Fibroblast of pulmonary artery (primary cell): ENCODE results near the gene TMBIM1.

Experiments
- DNase-seq: peaks from one replicate; pipeline ENCODE4 v3.0.0-alpha.2; 2010; ENCODE audit warnings: low read depth
- H3K4me3 ChIP-seq: replicated peaks from 2 replicates; pipeline ENCODE4 v1.5.1; 2011; ENCODE audit warnings: low read depth, mild to moderate bottlenecking, control low read depth, low read length, moderate library complexity
- TF ChIP-seq, protein P1 (sequence below): IDR thresholded peaks from 2 replicates; pipeline ENCODE4 v1.5.1; 2011; ENCODE audit warnings: mild to moderate bottlenecking, control low read depth, low read length, inconsistent platforms; ENCODE audit errors: missing control alignments

Gene TMBIM1

DNA sequence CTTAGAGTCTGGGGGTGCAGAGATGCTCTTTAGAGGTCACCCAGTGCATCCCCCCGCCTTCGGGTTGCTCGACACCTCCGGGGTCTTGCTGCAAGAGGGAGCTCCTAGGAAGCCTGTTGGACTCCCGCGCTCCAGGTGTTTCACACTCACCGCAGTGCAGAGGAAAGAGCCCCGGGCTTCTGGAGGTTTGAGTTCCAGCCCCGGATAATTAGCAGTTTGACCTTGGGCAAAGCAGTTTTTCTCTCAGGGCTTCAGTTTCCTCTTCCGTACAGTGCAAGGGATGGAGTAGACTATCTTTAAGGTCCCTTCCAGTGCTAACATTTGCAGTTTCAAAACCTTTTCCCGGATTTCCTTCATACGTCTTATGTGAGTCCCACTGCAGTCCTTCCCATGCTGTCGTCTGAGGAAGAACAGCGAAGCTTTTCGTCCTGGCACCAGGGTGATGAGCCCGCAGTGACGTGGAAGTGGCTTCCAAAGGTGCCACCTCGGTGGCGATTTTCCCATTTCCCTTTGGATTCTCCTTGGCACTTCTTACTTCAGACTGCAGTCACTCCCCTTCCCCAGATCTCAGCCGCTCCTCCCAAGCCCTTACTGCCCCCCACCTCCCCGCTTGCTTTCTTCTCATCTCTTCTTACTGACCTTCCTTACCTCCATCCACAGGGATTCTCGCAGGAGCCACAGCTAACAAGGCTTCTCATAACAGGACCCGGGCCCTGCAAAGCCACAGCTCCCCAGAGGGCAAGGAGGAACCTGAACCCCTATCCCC, 21.4 kb downstream of the TMBIM1 start:
- TF ChIP-seq, protein P1, sequence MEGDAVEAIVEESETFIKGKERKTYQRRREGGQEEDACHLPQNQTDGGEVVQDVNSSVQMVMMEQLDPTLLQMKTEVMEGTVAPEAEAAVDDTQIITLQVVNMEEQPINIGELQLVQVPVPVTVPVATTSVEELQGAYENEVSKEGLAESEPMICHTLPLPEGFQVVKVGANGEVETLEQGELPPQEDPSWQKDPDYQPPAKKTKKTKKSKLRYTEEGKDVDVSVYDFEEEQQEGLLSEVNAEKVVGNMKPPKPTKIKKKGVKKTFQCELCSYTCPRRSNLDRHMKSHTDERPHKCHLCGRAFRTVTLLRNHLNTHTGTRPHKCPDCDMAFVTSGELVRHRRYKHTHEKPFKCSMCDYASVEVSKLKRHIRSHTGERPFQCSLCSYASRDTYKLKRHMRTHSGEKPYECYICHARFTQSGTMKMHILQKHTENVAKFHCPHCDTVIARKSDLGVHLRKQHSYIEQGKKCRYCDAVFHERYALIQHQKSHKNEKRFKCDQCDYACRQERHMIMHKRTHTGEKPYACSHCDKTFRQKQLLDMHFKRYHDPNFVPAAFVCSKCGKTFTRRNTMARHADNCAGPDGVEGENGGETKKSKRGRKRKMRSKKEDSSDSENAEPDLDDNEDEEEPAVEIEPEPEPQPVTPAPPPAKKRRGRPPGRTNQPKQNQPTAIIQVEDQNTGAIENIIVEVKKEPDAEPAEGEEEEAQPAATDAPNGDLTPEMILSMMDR = no peak
- H3K4me3 ChIP-seq = peak overlapping the region; percentile 97
- no peak for DNase-seq

DNA sequence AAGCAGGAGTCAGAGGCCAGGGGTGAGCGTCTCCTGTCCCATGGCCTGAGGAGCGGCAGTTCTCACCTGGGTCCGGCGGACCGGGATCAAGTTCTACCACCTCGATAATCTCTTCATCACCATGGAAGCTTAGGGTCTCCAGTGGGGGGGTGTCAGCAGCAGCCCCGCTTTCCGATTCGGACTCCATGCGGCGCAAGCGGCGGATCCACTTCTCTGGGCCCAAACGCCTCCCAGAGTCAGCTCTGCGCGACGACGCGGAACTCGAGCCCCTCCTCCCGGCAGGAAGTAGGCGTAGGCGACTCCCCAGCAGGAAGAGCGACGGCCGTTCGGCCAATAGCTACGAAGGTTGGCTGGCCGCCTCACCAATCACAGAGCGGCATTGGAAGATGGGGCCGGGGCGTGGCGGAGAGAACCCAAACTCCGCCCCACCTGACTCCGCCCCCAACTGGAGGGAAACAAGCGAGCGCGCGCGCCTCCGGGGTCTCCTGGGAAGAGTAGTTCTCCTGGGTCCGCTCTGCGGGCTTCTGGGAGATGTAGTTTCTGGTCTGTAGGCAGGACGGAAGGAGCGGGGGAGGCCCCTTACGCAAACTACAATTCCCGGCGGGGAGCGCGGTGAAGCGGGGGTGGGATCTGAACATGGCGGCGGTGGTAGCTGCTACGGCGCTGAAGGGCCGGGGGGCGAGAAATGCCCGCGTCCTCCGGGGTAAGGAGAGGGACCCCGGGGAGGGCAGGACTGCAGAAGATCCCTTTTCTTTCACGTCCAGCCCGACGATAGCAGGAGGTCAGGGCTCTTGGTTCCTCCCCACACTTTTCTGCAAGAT, 22.2 kb downstream of the TMBIM1 start, which contains the start of the genes AAMP and PNKD:
Gene AAMP (minus strand): TSS at position 238 of the 821 bp plus-strand sequence. CDS start 51 bp downstream, at position 187.
Gene PNKD (plus strand): TSS at position 620 of the 821 bp plus-strand sequence. CDS start 17 bp downstream, at position 637.
- H3K4me3 ChIP-seq = peak within 1 kb of the TSS; percentile 97
- DNase-seq = peak; percentile 100
- TF ChIP-seq, protein P1 = no peak

DNA sequence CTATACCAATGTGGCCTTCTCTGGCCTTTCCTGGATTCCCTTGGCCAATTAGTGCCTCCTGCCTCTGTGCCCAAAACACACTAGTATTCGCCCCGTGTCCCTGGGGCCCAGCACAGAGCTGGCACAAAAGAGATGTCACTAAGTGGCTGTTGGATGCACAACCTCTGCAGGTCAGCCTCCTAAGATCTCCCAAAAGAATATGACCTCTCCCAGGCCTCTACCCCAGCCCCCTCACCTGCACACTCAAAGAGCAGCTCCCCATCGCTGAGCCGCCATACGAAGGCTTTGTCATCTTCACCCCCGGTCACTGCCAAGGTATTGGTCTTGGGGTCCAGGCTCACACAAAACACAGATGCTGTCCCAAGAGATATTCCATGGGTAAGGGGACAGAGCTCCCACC, 25.0 kb downstream of the TMBIM1 start:
- TF ChIP-seq, protein P1 = no peak
- H3K4me3 ChIP-seq = no peak overlapping the region
- DNase-seq = no peak

- DNase-seq = no peak
- TF ChIP-seq, protein P1 = no peak
- no peak overlapping the region for H3K4me3 ChIP-seq
These were observed 25.9 kb downstream of the TMBIM1 start for GRCh38 chr2:218266316-218266979.

DNA sequence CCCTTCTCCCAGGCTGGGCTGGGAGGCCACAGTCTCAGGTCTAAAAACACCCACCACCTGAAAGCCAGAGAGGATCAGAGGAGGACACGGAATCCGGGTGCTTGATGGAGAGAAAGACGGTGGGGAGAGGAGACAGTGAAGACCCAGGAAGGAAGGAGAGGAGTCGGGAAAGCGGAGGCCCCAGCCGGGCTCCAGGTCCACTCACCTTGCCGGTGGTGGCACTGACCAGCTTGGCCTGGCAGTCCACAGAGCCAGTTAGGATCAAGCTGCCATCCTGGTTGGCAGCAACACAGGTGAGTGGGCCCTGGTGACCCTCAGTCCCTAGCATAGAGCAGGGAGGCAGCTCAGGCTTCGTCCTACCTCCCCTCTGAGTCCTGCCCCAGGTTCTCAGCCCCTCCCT, 26.7 kb downstream of the TMBIM1 start:
- DNase-seq = no peak
- TF ChIP-seq, protein P1 = no peak
- H3K4me3 ChIP-seq = no peak overlapping the region

- DNase-seq = no peak
- TF ChIP-seq, protein P1 = no peak
- H3K4me3 ChIP-seq = no peak overlapping the region
These were observed 27.3 kb downstream of the TMBIM1 start for GRCh38 chr2:218264773-218265561.
